Lower lobe of right lung (tissue), 2 donors: ENCODE data around the gene NACA2. TPM values are rescaled to one million over a fixed set of nuclear protein-coding genes. Genes with fewer than 3 reads are reported as not detected.
"Not testable (repeated sequence)": the region's sequence is repeated elsewhere in the genome, so short reads cannot be mapped to it uniquely, and the experiment has no call there.

Source experiments
- ATAC-seq, 2 donors: fragments of 200-7000 bp; cut with Tn5 transposase; one replicate each; pipeline ENCODE4 v1.9.1; 2020 to 2022; ENCODE audit warnings: mild to moderate bottlenecking in 2 of 2, moderate library complexity in 2 of 2
- DNase-seq: peaks from one replicate; pipeline ENCODE4 v3.0.0-alpha.2; 2020
- H3K27ac ChIP-seq: fragments of 200-600 bp; one replicate; pipeline ENCODE4 v1.8.0; 2022
- H3K27me3 ChIP-seq: fragments of 200-600 bp; one replicate; pipeline ENCODE4 v1.8.0; 2022; ENCODE audit warnings: low read depth
- H3K36me3 ChIP-seq: fragments of 200-600 bp; one replicate; pipeline ENCODE4 v1.8.0; 2022; ENCODE audit warnings: mild to moderate bottlenecking
- H3K4me1 ChIP-seq: fragments of 200-600 bp; one replicate; pipeline ENCODE4 v1.8.0; 2022
- H3K4me3 ChIP-seq: fragments of 200-600 bp; one replicate; pipeline ENCODE4 v1.8.0; 2022; ENCODE audit warnings: mild to moderate bottlenecking
- H3K9me3 ChIP-seq: fragments of 200-600 bp; one replicate; pipeline ENCODE4 v1.8.0; 2022
- CTCF ChIP-seq: fragments of 200-600 bp; IDR thresholded peaks from one replicate; pipeline ENCODE4 v1.8.0; 2022; ENCODE audit warnings: antibody characterized with exemption, mild to moderate bottlenecking
- intact Hi-C: fragments of 100-400 bp; cut with DNase I; formaldehyde crosslinking; loops from one replicate; pipeline ENCODE4 v1.11.0; 2022
- total RNA-seq: library from RNA; stranded (reverse); fragmentation: NEBNext Ultra II Directional; extraction: Animal tissue kit (Norgen Biotek cat#: 25700); gene quantifications from one replicate; pipeline ENCODE4 v1.2.1, GENCODE V29; 2021
- donor health status: DM: no; HTN: yes; CAD: no; lungs with severe emphysema.

Gene NACA2
- total RNA-seq, 1 donor from 2014 or later: not detected

DNA sequence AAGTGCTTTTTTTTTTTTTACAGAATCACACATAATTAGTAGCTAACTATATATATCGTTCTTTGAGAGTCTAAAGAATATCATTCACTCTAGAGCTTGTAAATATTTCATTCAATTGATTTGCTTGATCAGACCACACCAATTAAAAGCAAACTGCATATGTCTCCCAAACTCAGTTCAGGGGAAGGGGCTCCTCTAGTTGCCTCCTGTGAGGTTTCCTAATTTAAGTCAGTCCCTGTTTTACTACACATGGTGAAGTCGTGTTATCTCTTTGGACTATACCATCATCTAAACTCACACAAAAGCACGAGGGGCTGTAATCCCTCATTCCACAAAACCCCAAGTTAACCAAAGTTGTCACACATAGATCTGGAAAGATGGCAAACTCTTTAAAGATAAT is 11.7 kb downstream of the NACA2 start:
- H3K36me3 ChIP-seq: no peaks in the 10 kb centered on the region
- DNase-seq (no peak), ATAC-seq (no peak)
- no peaks in the 10 kb centered on the region for H3K4me1 ChIP-seq
- H3K9me3 ChIP-seq: no peaks in the 10 kb centered on the region
- peak overlapping the region; percentile 19 for H3K27ac ChIP-seq
- peaks cover 7% of the 10 kb centered on the region for H3K27me3 ChIP-seq
- intact Hi-C loops: no loop called here
- peak overlapping the region; percentile 2 for H3K4me3 ChIP-seq
- no peak for TF ChIP-seq CTCF

DNA sequence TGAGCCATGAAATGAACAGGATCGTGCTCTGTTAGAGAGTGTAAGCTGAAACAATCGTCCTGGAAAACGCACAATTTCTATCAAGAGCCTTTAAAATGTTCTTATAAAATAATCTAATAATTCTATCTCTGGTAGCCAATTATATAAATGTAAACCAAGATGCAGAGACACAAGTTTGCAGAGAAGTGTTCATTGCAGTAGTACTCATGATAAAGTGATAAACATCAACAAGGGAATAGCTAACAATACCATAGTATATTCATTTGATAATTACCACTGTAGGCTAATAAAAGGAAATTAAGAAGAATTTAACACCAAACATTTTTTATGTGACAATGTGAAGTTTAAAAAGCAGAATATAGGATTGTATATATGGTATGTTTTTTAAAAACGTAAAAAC is 12.4 kb downstream of the NACA2 start:
- Histone ChIP-seq H3K36me3 (no peaks in the 10 kb centered on the region), H3K4me3 (no peak overlapping the region), H3K4me1 (no peaks in the 10 kb centered on the region), H3K27ac (no peak overlapping the region), H3K9me3 (no peaks in the 10 kb centered on the region), H3K27me3 (peaks cover 7% of the 10 kb centered on the region)
- ATAC-seq: no peak
- TF ChIP-seq CTCF: no peak
- DNase-seq: no peak
- intact Hi-C loops: no loop called here

- Histone ChIP-seq H3K9me3 (no peaks in the 10 kb centered on the region), H3K27ac (no peak overlapping the region), H3K4me1 (no peaks in the 10 kb centered on the region), H3K4me3 (no peak overlapping the region), H3K27me3 (peaks cover 7% of the 10 kb centered on the region), H3K36me3 (no peaks in the 10 kb centered on the region)
- DNase-seq (no peak), ATAC-seq (no peak)
- TF ChIP-seq CTCF: no peak
- intact Hi-C loops: no loop called here
These were observed 15.0 kb downstream of the NACA2 start for GRCh38 chr17:61575983-61576382.

DNA sequence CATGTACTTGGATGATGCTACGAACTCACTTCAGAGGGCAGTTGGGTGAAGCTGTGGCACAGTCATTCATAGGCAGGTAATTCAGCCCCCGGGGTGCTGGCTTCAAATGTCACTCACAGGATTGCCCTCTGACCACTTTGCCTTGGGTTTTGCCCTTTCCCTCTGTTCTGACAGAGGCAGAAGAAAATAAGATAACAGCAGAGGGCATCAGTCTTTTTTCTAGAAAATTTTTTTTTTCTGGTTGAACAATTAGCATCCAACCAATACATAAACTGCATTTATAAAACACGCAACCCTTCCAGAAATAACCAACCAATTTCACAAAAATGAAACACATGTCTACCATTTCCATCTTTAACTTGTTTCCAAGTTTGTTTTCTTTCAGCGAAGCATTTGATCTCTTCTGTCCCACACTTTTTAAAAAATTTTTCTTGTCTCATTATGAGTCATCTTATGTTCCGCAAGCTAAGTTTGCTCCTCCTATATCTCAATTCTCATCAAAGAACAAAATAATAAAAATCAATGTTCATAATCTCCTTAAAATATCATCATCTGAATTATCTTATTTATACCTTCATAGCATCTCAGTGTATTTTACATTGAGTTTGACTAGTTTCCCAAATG is 15.6 kb downstream of the NACA2 start:
- H3K9me3 ChIP-seq: no peaks in the 10 kb centered on the region
- intact Hi-C loops: no loop called here
- no peak for DNase-seq
- H3K27ac ChIP-seq: no peak overlapping the region
- H3K36me3 ChIP-seq: no peaks in the 10 kb centered on the region
- no peak overlapping the region for H3K4me3 ChIP-seq
- no peak for ATAC-seq
- H3K27me3 ChIP-seq: peaks cover 7% of the 10 kb centered on the region
- H3K4me1 ChIP-seq: no peaks in the 10 kb centered on the region
- no peak for TF ChIP-seq CTCF

DNA sequence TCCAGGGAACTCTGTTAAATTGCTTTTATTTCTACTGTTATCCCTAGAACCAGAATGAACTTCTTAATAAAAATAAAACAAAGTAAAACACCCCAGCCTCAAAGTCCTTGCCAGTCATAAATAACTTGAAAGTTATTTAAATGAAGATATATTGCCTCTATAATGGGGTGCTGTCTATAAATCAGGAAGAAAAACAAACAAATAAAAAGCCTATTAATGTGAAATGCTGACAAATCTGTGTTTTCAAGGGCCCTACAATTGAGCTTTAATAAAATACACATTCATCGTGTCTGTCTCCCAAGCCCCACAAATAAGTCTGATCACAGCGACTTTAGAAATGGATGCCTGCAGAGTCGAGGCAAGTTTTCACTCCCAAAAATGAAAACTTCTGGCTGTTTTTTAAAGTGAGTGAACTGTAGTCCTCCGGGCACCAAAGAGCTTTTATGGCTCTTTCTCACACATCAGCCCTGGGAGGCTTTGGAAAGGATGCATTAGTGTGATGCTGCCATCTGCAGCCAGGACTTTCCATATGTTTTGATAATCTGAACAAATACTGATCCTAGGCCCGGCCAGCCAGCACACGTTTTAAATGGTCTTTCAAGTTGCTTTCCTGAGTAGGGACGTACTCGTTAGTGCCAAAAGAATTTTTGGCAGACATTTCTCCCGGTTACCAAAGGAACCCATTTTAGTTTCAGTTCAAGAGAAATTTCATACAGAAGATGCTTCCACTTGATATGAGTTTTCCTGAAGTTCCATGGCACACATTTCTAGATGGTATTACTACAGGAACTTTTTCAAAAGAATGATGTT is 16.3 kb downstream of the NACA2 start:
- DNase-seq: no peak
- Histone ChIP-seq H3K4me3 (no peak overlapping the region), H3K9me3 (peaks cover 4% of the 10 kb centered on the region), H3K27me3 (peaks cover 7% of the 10 kb centered on the region), H3K27ac (no peak overlapping the region), H3K4me1 (no peaks in the 10 kb centered on the region), H3K36me3 (no peaks in the 10 kb centered on the region)
- peak; percentile 18 for TF ChIP-seq CTCF
- intact Hi-C loops: no loop called here
- no peak for ATAC-seq

- H3K4me3 ChIP-seq, H3K4me1 ChIP-seq, H3K27me3 ChIP-seq, H3K27ac ChIP-seq, intact Hi-C loops, ATAC-seq, DNase-seq, H3K36me3 ChIP-seq, H3K9me3 ChIP-seq: not testable (repeated sequence)
These were observed 18.5 kb downstream of the NACA2 start for GRCh38 chr17:61572547-61572946.
